Activated T-cell treated with anti-CD3 and anti-CD28 coated beads for 24 hours (primary cell): ENCODE results near the gene NPR2.
A peak's percentile ranks its signal among the peaks of the same experiment; 100 is the strongest.

Source experiments
- DNase-seq: peaks from one replicate; pipeline ENCODE4 v3.0.0-alpha.2; 2020; ENCODE audit warnings: low read depth

NPR2 gene

DNA sequence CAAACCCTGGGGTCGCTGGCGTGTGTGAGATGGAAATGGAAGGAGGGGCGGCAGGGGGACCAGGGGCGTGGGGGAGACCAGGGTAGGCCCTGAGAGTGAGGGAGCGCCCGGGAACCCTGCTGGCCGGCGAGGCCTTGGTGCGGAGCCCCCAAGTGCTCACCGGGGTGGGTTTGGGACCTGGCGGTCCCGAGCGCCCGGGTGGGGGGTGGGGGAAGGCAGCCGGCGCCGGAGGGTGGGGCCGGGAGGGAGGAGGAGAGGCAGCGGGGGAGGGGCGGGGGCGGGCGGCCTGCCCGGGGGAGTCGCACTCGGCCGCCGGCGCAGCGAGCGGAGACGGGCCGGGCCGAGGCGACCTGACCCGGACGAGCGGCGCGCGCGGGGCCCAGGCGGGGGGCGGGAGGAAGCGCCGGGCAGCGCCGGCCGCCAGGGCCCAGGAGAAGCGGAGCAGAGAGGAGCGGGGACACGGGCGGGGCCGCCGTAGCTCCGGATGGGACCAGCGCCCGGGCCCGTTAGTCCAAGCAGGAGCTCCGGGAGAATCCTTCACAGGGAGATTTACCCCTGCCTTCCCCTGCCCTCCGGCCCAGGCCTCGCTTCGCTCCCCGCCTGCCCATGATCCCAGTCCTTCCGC, at the start of gene NPR2:
TSS of gene NPR2 (plus strand) at position 295 of the 625 bp plus-strand sequence. CDS start 818 bp downstream, outside the sequence.
- DNase-seq = no peak

DNA sequence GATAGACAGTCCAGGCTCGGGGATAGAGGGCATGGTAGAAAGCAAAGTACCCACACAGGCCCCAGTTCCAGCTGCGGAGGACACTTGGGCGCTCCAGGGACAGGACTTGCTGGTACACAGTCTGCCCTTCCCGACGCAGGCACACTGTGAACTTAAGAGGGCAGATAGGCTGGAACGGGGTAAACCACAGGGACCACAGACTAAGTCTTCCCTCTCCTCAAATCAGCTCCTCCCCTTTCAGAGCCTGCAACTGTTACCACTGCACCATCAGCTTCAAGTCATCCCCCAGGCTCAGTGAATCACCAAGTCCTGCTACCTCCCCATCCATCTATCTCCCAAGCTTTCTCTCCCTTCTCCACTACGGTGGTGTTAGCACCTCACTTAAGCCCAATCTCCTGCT, 49.7 kb upstream of the NPR2 start:
- DNase-seq = no peak

DNA sequence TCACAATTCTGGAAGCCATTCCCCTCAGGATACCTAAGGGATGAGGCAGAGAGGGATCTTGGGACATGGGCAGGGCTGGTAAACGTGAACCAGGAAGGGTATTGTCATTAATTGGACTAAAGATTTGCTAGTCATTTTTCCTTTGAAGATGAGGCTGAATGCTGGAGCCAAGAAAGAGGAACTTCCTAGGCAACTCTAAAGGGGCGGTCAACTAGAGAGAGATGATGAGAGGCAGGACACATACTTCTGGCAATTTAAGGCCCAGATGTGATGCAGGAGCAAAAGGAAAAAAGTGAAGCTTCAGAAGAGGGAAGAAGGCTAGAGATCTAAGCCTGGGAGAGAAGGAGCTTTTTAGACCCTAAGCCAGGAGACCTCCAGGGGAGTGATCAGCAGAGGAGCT, 47.9 kb upstream of the NPR2 start:
- DNase-seq = no peak

DNA sequence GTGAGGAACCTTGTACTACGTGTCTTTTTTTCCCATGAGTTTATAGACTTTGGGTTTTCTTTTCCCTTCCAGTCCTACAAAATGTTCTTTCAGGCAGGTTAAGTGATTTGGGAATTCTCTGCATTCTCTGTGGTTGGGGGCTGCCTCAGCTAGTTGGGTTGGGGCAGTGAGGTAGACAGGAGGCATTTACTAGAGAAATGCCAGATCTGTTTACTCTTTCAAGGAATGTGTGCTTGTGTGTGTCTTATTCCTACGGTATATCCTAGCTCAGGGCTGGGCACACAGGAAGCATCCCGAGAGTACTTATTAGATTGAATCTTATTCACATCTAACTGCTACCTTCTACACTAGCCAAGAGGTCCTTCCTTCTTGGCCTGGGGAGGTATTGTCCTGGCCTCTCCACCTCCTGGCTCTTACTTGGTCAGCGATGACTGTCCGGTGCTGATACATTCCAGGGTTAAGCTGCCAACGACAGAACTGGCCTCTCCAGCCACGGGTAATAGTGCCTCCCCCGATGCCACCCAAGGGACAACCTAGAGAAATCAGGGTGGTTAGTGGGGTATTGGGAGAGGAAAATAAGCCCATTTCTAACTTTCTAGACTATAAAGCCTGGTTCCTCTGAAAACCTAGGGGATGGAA, 47.4 kb upstream of the NPR2 start:
- no peak for DNase-seq

DNA sequence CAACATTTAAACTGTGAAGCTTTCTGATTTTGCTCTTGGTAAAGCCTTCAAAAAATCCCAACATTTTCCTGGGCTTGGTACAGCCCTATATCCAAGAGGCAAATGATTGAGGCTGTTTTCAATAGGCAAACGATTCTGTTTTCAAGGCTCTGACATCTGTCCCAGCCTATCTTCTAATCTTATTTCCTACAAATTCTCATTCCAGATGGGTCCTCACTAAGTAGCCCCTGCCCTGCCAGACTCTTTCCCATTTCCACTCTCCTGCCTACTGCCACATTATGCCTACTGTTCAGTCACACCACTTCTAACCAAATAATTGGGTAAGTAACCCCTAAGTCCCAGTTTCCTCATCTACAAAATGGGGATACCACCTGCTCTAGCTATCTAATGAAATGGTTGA, 45.8 kb upstream of the NPR2 start:
- DNase-seq = no peak

DNA sequence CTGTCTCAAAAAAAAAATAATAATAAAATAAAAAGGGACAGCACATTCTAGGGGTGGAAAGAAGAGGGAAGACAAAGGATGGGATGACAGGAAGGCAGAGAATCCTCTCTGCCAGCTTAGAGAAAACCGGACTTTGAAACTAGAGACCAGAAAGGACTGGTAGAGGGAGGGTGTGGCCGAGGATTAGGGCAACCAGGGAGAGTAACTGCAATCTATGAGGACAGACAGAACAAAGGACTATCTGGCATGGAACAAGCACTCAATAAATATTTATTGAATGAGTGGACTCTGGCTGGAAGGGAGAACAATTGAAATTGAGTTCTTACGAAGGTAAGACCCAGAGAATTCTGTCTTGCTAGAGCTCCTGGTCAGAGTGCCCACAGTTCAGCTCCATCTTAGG, 44.8 kb upstream of the NPR2 start:
- no peak for DNase-seq

DNA sequence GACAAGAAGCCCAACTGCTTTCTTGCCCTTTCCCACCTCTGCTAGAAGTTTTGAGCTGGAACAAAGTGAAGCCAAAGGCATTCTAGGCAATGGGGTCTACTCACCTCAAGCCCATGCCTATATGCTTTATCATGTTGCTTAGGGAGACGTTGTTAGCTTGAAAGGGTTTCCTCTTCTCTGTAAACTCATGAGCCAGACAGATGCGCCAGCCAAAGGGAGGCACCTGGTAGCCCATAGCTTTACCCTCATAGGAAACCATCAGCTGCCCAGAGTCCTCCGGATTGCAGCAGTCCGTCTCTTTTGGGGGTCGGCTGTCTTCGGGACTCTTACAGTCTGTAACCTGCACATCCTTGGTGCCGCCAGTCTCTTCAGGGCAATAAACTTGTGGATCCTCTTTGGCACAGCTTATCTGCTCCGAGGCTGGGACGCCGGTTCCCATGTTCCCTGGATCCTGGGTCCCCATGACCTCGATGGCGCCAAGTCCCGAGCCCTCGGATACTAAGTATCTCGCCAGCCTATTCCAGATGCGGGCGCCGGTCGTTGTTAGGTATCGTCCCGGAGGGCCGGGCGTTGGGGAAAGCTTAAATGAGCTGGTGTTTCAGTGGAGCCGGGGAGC, 43.0 kb upstream of the NPR2 start:
- no peak for DNase-seq

DNA sequence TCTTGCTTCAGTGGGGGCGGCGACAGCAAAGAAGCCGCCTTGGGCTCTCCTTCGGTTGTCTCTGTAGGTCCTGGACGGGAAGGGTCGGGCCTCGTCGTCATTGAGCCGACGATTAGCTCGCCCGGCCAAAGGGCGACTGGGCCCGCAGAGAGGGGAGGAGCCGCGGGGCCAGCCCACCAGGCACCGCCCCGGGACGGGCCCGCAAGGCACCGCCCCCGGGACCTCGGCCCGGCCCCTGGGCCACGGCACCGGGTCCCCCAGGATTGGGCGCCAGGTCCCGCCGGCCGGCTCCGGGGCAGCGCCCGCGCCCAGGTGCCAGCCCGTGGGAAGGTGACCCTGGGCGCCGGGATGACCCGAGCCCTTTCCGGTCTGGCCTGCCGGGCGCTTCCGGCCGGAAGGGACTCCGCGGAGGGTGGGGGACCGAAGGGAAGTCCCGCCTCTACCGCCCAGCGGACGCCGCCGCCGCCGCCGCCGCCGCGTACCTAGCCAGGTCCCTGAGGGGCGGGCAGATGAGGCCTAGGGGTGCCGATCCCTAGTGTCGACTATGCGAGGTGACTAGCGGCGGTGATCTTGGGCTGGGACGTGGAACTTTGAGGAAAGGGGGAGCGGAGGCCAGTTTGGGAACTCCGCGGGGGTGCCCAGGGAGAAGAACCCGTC, 42.4 kb upstream of the NPR2 start, which contains the start of the genes GBA2 and RGP1:
TSS of gene GBA2 (minus strand) at position 371 of the 657 bp plus-strand sequence. CDS start 524 bp downstream, outside the sequence.
TSS of gene RGP1 (plus strand) at position 430 of the 657 bp plus-strand sequence. CDS start 469 bp downstream, outside the sequence.
- peak; percentile 56 for DNase-seq

DNA sequence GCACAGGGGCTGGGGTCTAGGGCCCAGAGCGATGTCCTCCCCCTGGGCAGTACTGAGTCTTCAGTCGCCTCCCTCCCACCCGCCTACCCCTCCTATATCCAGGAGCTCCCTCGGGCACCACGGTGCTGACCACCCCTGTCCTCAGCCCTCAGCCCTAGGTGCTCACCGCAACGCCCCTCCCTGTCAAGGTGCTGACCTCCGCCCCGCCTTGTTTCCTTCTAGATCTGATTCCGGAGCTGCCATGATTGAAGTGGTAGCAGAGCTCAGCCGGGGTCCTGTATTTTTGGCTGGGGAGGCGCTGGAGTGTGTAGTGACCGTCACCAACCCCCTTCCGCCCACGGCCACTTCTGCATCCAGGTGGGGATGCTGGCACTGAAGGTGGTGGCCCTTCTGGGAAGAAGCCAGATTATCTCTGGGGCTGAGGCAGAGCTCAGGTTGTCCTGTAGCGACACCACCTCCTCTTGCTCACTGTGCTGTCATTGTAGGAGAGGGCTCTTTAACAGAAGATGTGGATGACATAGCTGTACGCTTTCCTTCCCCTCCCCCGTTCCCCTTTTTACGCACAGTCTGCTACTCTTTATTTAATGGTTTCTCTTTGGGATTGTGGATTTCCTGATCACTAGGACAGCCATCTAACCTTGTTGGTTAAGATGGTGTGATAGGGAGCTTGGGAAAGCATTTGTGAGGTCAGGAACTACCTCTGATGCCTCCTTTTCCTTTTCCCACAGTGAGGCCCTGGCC, 41.7 kb upstream of the NPR2 start:
- DNase-seq = peak; percentile 32

DNA sequence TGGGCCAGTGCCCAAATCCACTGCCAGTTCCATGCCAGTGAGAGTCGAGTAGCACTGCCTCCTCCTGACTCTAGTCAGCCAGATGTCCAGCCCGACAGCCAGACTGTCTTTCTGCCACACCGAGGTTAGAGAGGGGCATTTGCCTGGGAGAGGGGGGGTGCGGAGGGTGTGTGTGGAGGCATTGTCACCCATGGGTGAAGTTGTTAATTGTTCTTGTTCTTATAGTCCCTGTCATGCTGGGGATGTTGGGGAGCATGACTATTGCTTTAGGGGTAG, 41.2 kb upstream of the NPR2 start:
- DNase-seq = no peak

DNA sequence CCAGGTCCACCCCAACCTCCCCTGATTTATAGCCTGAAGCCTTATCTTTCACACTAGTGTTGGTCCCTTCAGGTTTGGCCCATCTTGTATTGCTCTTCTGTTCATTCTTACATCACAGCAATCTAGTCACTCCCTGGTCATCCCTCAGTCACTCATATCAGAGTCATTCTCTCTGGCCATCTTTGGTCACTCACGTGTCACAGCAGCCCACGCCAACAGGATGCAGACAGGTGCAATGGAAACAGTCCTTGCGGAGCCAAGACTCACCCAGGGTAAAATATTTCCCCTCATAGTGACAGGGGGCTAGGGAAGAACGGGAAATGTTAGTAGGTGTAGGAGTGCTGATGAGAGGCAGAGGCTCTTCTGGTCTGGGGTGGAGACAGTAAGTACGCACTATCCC, 37.9 kb upstream of the NPR2 start:
- no peak for DNase-seq

DNA sequence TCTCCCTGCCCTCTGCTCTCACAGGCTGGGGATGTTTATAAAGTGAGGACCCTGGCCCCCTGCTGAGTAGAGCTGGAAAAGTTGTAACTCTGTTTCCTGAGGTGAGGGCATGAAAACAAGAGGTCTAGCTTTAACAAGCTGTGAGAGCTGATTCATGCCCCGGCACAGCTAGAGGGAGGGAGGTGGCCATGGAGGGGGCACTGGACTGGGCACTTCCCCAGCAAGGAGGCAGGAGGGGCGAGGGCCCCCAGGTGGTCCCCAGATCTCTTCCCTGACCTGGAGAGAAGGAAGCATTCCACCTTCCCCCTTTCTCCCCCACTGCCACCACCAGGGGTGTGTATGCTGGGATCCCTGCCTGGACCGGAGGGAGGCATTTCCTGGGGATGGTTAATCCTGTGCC, 37.1 kb upstream of the NPR2 start, which contains the start of gene MSMP:
TSS of gene MSMP (minus strand) at position 13 of the 400 bp plus-strand sequence. CDS start 147 bp downstream, outside the sequence.
- DNase-seq = no peak

DNA sequence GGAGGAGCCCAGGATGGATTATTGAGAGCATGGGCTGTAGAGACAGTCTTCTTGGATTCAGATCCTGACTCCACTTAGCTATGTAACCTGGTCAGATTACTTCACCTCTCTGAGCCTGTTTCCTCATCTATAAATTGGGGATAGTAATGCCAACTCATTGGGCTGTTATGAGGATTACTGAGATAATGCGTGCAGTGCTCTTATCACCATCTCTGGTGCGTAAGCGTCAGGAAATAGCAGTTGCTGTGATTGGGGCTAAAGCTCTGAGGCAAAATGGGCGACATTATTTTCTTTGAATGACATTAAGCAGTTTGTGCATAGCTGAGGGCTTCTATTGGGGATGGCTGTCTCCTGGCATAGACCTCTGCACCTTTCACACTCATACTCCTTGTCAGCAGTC, 36.3 kb upstream of the NPR2 start:
- no peak for DNase-seq

DNA sequence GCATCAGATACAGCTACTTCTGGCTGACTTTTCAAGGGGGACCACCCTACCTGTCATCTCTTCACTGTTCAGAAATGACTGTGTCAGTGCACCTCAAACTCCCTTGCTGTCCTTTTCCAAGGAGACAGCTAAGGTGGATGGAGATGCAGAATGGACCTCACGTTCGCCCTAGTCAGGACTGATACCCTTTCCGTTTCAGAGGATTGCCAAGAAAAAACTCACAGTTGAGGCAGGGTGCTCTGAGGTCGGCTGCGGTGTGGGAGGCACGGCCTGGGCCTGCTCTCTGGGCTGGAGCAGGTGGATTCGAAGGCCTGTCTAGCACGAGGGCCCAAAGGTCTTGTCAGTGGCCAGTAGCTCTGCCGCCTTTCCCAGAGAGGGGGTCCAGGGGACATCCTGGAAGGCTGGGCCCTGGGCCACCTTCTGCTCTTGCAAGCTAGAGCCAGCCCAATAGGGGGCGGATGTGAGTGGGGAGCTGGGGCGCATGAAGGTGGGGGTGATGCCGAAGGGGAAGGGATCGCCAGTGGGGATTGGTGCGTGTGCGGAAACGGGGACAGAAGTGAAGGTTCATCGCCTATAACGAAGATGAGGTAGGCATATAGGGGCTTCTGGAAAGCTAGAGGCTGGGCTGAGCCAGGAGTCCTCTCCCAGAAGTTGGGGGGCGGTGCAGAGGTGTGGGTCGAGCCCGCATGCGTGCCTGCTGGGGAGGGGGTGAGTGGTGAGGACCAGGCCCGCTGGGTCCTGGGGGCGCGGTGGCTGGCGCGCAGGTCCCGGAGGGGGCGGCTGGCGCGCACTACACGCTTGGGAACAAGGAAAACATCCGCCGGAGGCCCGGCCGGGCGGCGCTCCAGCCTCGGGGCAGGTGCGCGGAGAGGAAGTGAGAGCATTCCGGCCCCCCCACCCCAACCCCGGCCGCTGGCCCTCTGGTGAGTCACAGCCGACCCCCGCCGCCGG, 34.8 kb upstream of the NPR2 start:
- DNase-seq = peak; percentile 75

DNA sequence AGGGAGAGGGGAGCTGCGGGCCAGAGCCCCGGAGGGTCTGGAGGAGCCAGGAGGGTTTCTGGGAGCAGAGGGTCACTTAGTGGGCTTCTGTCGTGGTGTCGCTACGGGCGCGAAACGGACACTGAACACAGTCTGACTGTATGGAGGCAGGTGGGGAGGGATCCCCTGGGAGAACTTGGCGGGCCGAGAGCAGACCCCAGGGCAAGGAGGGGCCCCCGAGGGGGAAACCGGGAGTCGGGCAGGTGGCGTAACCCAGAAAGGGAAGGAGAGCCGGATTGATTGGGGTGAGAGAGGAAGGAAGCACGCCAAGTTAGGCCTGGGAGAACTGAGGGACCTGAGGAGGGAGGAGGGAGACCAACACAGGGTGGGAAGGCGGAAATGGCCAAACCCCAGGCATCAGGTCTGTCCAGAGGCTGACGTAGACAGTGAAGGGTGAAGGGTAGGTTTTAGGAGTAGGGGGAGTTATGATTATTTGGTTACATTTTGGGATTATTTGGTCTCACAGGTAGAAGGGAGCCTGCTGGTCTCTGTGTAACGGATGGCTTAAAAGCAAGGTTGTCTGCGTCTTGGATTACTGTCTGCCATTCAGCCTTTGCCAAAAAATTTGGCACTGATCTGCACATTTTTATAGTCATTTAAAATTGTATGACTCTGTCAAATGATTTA, 34.0 kb upstream of the NPR2 start:
- peak; percentile 7 for DNase-seq

DNA sequence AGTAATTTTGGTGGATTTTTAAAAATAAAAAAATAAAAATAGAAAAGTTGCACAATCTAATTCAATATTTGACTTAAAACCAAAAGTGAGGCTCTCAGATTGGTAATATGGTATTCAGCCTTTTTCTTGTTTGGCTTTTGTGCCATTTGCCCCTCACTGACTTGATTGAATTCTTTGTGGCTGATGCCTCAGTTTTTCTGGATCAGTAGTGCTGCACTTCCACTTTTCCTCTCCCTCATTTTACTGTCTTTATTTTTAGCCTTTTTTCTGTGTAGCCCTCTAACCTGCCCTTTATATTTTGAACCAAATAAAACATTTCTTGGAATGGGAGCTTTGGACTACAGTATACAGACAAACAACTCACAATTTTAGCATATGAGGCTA, 33.5 kb upstream of the NPR2 start:
- no peak for DNase-seq

DNA sequence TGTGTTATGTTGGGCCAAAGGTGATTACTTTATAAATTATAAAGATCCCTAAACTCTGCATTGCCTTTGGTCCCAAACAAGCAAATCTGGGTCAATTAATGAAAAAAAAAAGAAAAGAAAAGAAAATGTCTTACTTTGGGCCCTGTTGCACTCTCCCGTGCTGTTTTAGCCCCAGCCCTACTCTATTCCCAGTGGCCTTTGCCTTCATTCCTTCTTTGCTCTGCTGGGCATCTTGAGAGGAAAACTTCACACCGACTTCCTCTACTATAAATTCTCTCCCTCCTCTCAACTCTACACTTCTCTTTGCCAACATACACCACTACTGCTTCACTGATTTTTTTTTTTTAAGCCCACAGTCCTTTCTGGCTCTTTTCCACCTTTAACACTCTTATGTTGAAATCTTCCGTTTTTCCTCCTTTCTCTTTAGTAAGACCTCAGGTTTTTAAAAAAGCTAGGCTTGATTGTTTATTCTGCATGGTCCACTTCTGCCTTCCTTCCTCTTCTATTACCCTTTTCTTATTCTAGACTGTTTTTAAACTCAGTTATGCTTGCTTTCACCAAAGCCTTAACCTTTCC, 32.8 kb upstream of the NPR2 start:
- DNase-seq = no peak

DNA sequence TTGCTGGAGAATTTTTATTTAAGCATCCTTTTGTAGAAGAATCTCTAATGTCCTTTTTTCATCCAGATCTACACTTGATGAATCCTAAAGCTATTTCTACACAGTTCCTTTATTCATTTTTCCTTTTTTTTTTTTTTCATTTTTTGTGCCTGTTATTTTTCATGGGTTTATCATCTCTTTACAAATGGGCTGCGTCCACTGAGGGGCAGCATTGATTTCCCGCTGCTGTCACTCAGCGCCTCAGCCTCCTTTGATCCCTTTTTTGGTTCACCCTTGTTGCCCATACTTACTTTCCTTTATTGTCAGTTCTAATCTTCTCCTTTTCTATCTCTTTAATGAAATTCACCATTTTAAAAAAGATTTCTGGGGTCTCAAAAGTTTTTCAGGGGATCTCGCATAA, 31.6 kb upstream of the NPR2 start:
- DNase-seq = no peak

DNA sequence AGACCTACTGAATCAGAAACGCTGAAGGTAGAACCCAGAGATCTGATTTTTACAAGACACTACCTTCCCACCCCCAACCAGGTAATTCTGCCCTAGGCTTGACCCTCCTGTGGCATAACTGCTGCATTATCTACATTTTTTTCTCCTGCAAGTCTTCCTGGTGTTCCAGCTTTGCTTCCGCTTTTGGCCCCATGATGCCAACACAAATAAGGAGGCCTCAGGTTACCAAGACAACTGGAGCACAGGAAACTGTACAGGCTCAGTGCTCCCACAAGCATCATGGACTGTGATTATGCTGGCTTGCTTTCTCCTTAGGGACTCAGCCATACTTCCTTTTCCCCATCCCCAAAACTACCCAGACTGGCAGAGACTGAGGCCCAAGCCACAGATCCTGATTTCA, 30.7 kb upstream of the NPR2 start:
- no peak for DNase-seq

DNA sequence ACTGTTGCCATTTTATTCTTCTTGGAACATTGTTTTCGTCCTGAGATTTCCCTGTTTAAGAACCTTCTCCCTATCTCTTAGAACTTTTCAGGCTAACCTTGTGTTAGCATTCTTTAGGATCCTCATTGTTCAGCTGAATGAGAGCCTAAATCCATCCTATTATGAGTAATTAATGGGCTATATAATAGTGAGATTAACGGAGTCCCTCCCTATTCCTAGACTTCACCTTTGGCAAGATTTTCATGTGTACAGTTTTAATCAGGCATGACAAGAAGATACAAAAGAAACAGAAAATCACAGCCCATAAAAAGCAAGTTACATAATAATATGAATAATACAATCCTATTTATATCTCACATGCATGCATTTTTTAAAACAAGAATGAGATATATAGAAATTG, 28.2 kb upstream of the NPR2 start:
- DNase-seq = no peak
